ENCODE data around the gene RFTN1.
A peak's percentile ranks its signal among the peaks of the same experiment; 100 is the strongest.

The RFTN1 gene

GRCh38 chr3:16449369-16449768 is 64.1 kb downstream of the RFTN1 start:
- Histone ChIP-seq H3K27ac (ENCODE audit: low read depth, low read length) (peak overlapping the region; percentile 100), H3K79me2 (ENCODE audit: control insufficient read depth, low read length) (peaks cover 100% of the 10 kb centered on the region), H3K4me1 (ENCODE audit: control insufficient read depth, low read length) (peaks cover 100% of the 10 kb centered on the region), H3F3A (ENCODE audit: control insufficient read depth, insufficient read depth) (peaks cover 86% of the 10 kb centered on the region), H3K9me2 (replicated peaks; ENCODE audit: control insufficient read depth, low read length) (no peaks in the 10 kb centered on the region), H3K36me3 (ENCODE audit: control insufficient read depth, low read length) (peaks cover 93% of the 10 kb centered on the region), H3K9me3 (ENCODE audit: control insufficient read depth, insufficient read depth, low read length) (no peaks in the 10 kb centered on the region), H3K4me2 (ENCODE audit: low read length) (peak overlapping the region; percentile 74), H3K4me3 (ENCODE audit: low read length) (peak overlapping the region; percentile 67), H4K20me1 (ENCODE audit: control insufficient read depth, insufficient read depth, low read depth, low read length) (no peaks in the 10 kb centered on the region), H3K27me3 (ENCODE audit: control insufficient read depth, low read length) (no peaks in the 10 kb centered on the region)
- TF ChIP-seq EZH2phosphoT487 (IDR thresholded peaks at IDR 0.05; ENCODE audit: borderline replicate concordance, low read length) (no peak), CTCF (IDR thresholded peaks at IDR 0.05; ENCODE audit: low read depth, low read length, poor library complexity, severe bottlenecking) (no peak)

- Histone ChIP-seq H3K27ac (ENCODE audit: low read depth, low read length) (peak overlapping the region; percentile 100), H3K36me3 (ENCODE audit: control insufficient read depth, low read length) (peaks cover 92% of the 10 kb centered on the region), H4K20me1 (ENCODE audit: control insufficient read depth, insufficient read depth, low read depth, low read length) (no peaks in the 10 kb centered on the region), H3F3A (ENCODE audit: control insufficient read depth, insufficient read depth) (peaks cover 93% of the 10 kb centered on the region), H3K9me3 (ENCODE audit: control insufficient read depth, insufficient read depth, low read length) (no peaks in the 10 kb centered on the region), H3K27me3 (ENCODE audit: control insufficient read depth, low read length) (no peaks in the 10 kb centered on the region), H3K4me3 (ENCODE audit: low read length) (peak overlapping the region; percentile 67), H3K79me2 (ENCODE audit: control insufficient read depth, low read length) (peaks cover 100% of the 10 kb centered on the region), H3K4me1 (ENCODE audit: control insufficient read depth, low read length) (peaks cover 100% of the 10 kb centered on the region), H3K9me2 (replicated peaks; ENCODE audit: control insufficient read depth, low read length) (no peaks in the 10 kb centered on the region), H3K4me2 (ENCODE audit: low read length) (peak overlapping the region; percentile 74)
- TF ChIP-seq CTCF (IDR thresholded peaks at IDR 0.05; ENCODE audit: low read depth, low read length, poor library complexity, severe bottlenecking) = no peak
- no peak for TF ChIP-seq EZH2phosphoT487 (IDR thresholded peaks at IDR 0.05; ENCODE audit: borderline replicate concordance, low read length)
Observed at GRCh38 chr3:16448639-16449070, 64.8 kb downstream of the RFTN1 start.

- H3K9me3 ChIP-seq (ENCODE audit: control insufficient read depth, insufficient read depth, low read length) = no peaks in the 10 kb centered on the region
- H4K20me1 ChIP-seq (ENCODE audit: control insufficient read depth, insufficient read depth, low read depth, low read length) = no peaks in the 10 kb centered on the region
- H3F3A ChIP-seq (ENCODE audit: control insufficient read depth, insufficient read depth) = peaks cover 94% of the 10 kb centered on the region
- H3K4me2 ChIP-seq (ENCODE audit: low read length) = peak overlapping the region; percentile 74
- H3K4me1 ChIP-seq (ENCODE audit: control insufficient read depth, low read length) = peaks cover 100% of the 10 kb centered on the region
- TF ChIP-seq EZH2phosphoT487 (IDR thresholded peaks at IDR 0.05; ENCODE audit: borderline replicate concordance, low read length) = no peak
- TF ChIP-seq CTCF (IDR thresholded peaks at IDR 0.05; ENCODE audit: low read depth, low read length, poor library complexity, severe bottlenecking) = no peak
- no peaks in the 10 kb centered on the region for H3K9me2 ChIP-seq (replicated peaks; ENCODE audit: control insufficient read depth, low read length)
- H3K79me2 ChIP-seq (ENCODE audit: control insufficient read depth, low read length) = peaks cover 100% of the 10 kb centered on the region
- peak overlapping the region; percentile 100 for H3K27ac ChIP-seq (ENCODE audit: low read depth, low read length)
- no peaks in the 10 kb centered on the region for H3K27me3 ChIP-seq (ENCODE audit: control insufficient read depth, low read length)
- peaks cover 90% of the 10 kb centered on the region for H3K36me3 ChIP-seq (ENCODE audit: control insufficient read depth, low read length)
- peak overlapping the region; percentile 67 for H3K4me3 ChIP-seq (ENCODE audit: low read length)
Observed at GRCh38 chr3:16447135-16447534, 66.4 kb downstream of the RFTN1 start.

Measured in DOHH2 (cell line).